ENCODE results near the gene SUN1. TPM values are rescaled to one million over a fixed set of nuclear protein-coding genes. Genes with fewer than 3 reads are reported as not detected.
"Not testable (repeated sequence)": the region's sequence is repeated elsewhere in the genome, so short reads cannot be mapped to it uniquely, and the experiment has no call there.

SUN1 gene
- 10 to 100 TPM; 50.1 to 53.4 TPM for total RNA-seq

GRCh38 chr7:832167-832967, at the start of gene SUN1:
TSS of gene SUN1 (plus strand) at chr7:832476. CDS start at chr7:832525, 49 bp downstream.
- Mint-ChIP-seq H3K27me3 (no peaks in the 10 kb centered on the region), H3K9me3 (no peaks in the 10 kb centered on the region), H3K4me1 (peaks cover 57% of the 10 kb centered on the region), H3K27ac (peak within 1 kb of the TSS; percentile 98), H3K36me3 (peaks cover 20% of the 10 kb centered on the region), H3K4me3 (peak within 1 kb of the TSS; percentile 77)
- DNase-seq, result peak; percentile 72

GRCh38 chr7:782718-783449, 49.4 kb upstream of the SUN1 start:
- peaks cover 2% of the 10 kb centered on the region for H3K4me1 Mint-ChIP-seq
- H3K27ac Mint-ChIP-seq, result no peak overlapping the region
- DNase-seq, result no peak
- peaks cover 31% of the 10 kb centered on the region for H3K36me3 Mint-ChIP-seq
- no peak overlapping the region for H3K4me3 Mint-ChIP-seq
- no peaks in the 10 kb centered on the region for H3K9me3 Mint-ChIP-seq
- no peaks in the 10 kb centered on the region for H3K27me3 Mint-ChIP-seq

GRCh38 chr7:783556-784490, 48.5 kb upstream of the SUN1 start:
- H3K27me3 Mint-ChIP-seq, result no peaks in the 10 kb centered on the region
- no peaks in the 10 kb centered on the region for H3K9me3 Mint-ChIP-seq
- no peak overlapping the region for H3K4me3 Mint-ChIP-seq
- H3K36me3 Mint-ChIP-seq, result peaks cover 39% of the 10 kb centered on the region
- DNase-seq, result no peak
- peaks cover 2% of the 10 kb centered on the region for H3K4me1 Mint-ChIP-seq
- peak overlapping the region; percentile 69 for H3K27ac Mint-ChIP-seq

- no peak for DNase-seq
- no peak overlapping the region for H3K27ac Mint-ChIP-seq
- H3K36me3 Mint-ChIP-seq, result peaks cover 46% of the 10 kb centered on the region
- H3K27me3 Mint-ChIP-seq, result no peaks in the 10 kb centered on the region
- H3K9me3 Mint-ChIP-seq, result no peaks in the 10 kb centered on the region
- peaks cover 2% of the 10 kb centered on the region for H3K4me1 Mint-ChIP-seq
- H3K4me3 Mint-ChIP-seq, result no peak overlapping the region
These were observed 47.3 kb upstream of the SUN1 start for GRCh38 chr7:784971-785370.

- no peak for DNase-seq
- Mint-ChIP-seq H3K27ac (no peak overlapping the region), H3K4me1 (peaks cover 2% of the 10 kb centered on the region), H3K4me3 (no peak overlapping the region), H3K27me3 (no peaks in the 10 kb centered on the region), H3K36me3 (peaks cover 46% of the 10 kb centered on the region), H3K9me3 (no peaks in the 10 kb centered on the region)
These were observed 46.9 kb upstream of the SUN1 start for GRCh38 chr7:785416-785815.

- no peak overlapping the region for H3K4me3 Mint-ChIP-seq
- DNase-seq, result peak; percentile 56
- H3K27ac Mint-ChIP-seq, result no peak overlapping the region
These were observed 45.6 kb upstream of the SUN1 start for GRCh38 chr7:786472-787255.

GRCh38 chr7:787332-788240, 44.7 kb upstream of the SUN1 start:
- H3K27me3 Mint-ChIP-seq, result no peaks in the 10 kb centered on the region
- no peaks in the 10 kb centered on the region for H3K9me3 Mint-ChIP-seq
- no peak overlapping the region for H3K4me3 Mint-ChIP-seq
- DNase-seq, result no peak
- H3K27ac Mint-ChIP-seq, result no peak overlapping the region
- H3K4me1 Mint-ChIP-seq, result peaks cover 2% of the 10 kb centered on the region
- H3K36me3 Mint-ChIP-seq, result peaks cover 39% of the 10 kb centered on the region

More at GRCh38 chr7:786472-787255, 45.6 kb upstream of the SUN1 start:
- peaks cover 41% of the 10 kb centered on the region for H3K36me3 Mint-ChIP-seq
- H3K27me3 Mint-ChIP-seq, result no peaks in the 10 kb centered on the region
- H3K4me1 Mint-ChIP-seq, result peaks cover 2% of the 10 kb centered on the region
- no peaks in the 10 kb centered on the region for H3K9me3 Mint-ChIP-seq

- H3K27me3 Mint-ChIP-seq, result no peaks in the 10 kb centered on the region
- H3K4me3 Mint-ChIP-seq, result no peak overlapping the region
- peaks cover 26% of the 10 kb centered on the region for H3K36me3 Mint-ChIP-seq
- H3K9me3 Mint-ChIP-seq, result no peaks in the 10 kb centered on the region
- H3K4me1 Mint-ChIP-seq, result no peaks in the 10 kb centered on the region
- no peak for DNase-seq
- H3K27ac Mint-ChIP-seq, result no peak overlapping the region
These were observed 40.8 kb upstream of the SUN1 start for GRCh38 chr7:791519-791918.

- DNase-seq, result no peak
- Mint-ChIP-seq H3K27me3 (no peaks in the 10 kb centered on the region), H3K9me3 (no peaks in the 10 kb centered on the region), H3K27ac (no peak overlapping the region), H3K4me3 (no peak overlapping the region), H3K4me1 (no peaks in the 10 kb centered on the region), H3K36me3 (peaks cover 18% of the 10 kb centered on the region)
These were observed 38.1 kb upstream of the SUN1 start for GRCh38 chr7:794207-794606.

GRCh38 chr7:794671-795329, 37.5 kb upstream of the SUN1 start:
- Mint-ChIP-seq H3K4me1 (no peaks in the 10 kb centered on the region), H3K27me3 (no peaks in the 10 kb centered on the region), H3K27ac (no peak overlapping the region), H3K36me3 (peaks cover 15% of the 10 kb centered on the region), H3K9me3 (no peaks in the 10 kb centered on the region), H3K4me3 (no peak overlapping the region)
- DNase-seq, result no peak

- not testable (repeated sequence) for DNase-seq, H3K27ac Mint-ChIP-seq, H3K4me3 Mint-ChIP-seq, H3K27me3 Mint-ChIP-seq, H3K4me1 Mint-ChIP-seq, H3K9me3 Mint-ChIP-seq
- H3K36me3 Mint-ChIP-seq, result peaks cover 12% of the 10 kb centered on the region
These were observed 35.7 kb upstream of the SUN1 start for GRCh38 chr7:796434-797169.

GRCh38 chr7:798921-799470, 33.3 kb upstream of the SUN1 start:
- Mint-ChIP-seq H3K4me3 (no peak overlapping the region), H3K36me3 (peaks cover 12% of the 10 kb centered on the region), H3K27me3 (no peaks in the 10 kb centered on the region), H3K27ac (no peak overlapping the region), H3K9me3 (no peaks in the 10 kb centered on the region), H3K4me1 (peaks cover 2% of the 10 kb centered on the region)
- DNase-seq, result no peak

All from activated naive CD8-positive, alpha-beta T cell treated with anti-CD3 and anti-CD28 coated beads for 36 hours (primary cell).